ENCODE results near the gene GNAO1. TPM values are rescaled to one million over a fixed set of nuclear protein-coding genes. Genes with fewer than 3 reads are reported as not detected.

GNAO1 gene
- total and polyA plus RNA-seq, 9 donors, result 0.72 to 5.6 (median 2.7) TPM

GRCh38 chr16:56318827-56319140, 127.5 kb downstream of the GNAO1 start:
- TF ChIP-seq EP300 (IDR thresholded peaks at IDR 0.05) (no peak), CTCF (IDR thresholded peaks at IDR 0.05) (no peak), POLR2A (IDR thresholded peaks at IDR 0.05) (no peak)
- H3K4me3 ChIP-seq, result no peak overlapping the region
- H3K36me3 ChIP-seq, result no peaks in the 10 kb centered on the region
- no peaks in the 10 kb centered on the region for H3K27me3 ChIP-seq
- 22 to 60% (median 23%) methylated on average over 1 of the region's 1 CpG for WGBS, 3 donors
- H3K4me1 ChIP-seq (ENCODE audit: insufficient read depth), result peaks cover 5% of the 10 kb centered on the region
- intact Hi-C loops (cut with DNase I), result loop anchor here (2.0 to 10.0 kb wide), 3 partner anchors 374 to 381 kb away; no protein-coding TSS in a partner anchor
- H3K9me3 ChIP-seq, result no peaks in the 10 kb centered on the region
- DNase-seq, result no peak
- no peak overlapping the region for H3K27ac ChIP-seq

- H3K4me1 ChIP-seq (ENCODE audit: insufficient read depth), result peaks cover 5% of the 10 kb centered on the region
- 88 to 96% (median 92%) methylated on average over 6 of the region's 6 CpGs for WGBS, 3 donors
- no peak overlapping the region for H3K4me3 ChIP-seq
- no peak overlapping the region for H3K27ac ChIP-seq
- no peaks in the 10 kb centered on the region for H3K9me3 ChIP-seq
- no peaks in the 10 kb centered on the region for H3K27me3 ChIP-seq
- H3K36me3 ChIP-seq, result no peaks in the 10 kb centered on the region
- TF ChIP-seq EP300 (IDR thresholded peaks at IDR 0.05), result no peak
- TF ChIP-seq POLR2A (IDR thresholded peaks at IDR 0.05), result no peak
- DNase-seq, result no peak
- intact Hi-C loops (cut with DNase I), result loop anchor here (2.0 to 10.0 kb wide), 3 partner anchors 375 to 382 kb away; no protein-coding TSS in a partner anchor
Measured at GRCh38 chr16:56319376-56319775, 128.1 kb downstream of the GNAO1 start.

DNA sequence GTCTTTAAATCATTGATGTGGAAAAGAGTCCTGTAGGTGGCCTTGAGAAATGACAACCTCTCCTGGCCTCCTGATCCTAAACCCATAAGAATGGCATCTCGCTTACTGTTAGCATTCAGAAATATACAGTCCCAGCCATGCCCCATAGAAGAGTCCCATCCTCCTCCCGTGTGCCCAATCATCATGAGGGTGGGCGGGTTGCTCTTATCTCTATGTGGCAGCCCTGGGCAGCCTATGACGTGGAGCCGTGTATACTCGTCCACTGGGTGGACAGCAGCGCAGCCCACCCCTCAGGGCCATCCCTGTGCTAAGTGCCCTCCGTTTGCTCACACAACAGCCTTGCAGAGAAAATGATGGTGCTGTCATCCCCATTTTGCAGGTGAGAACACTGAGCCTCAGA, 128.8 kb downstream of the GNAO1 start:
- H3K36me3 ChIP-seq, result no peaks in the 10 kb centered on the region
- 82 to 88% (median 83%) methylated on average over 8 of the region's 8 CpGs for WGBS, 3 donors
- H3K27ac ChIP-seq, result no peak overlapping the region
- H3K4me3 ChIP-seq, result no peak overlapping the region
- intact Hi-C loops (cut with DNase I), result loop anchor here in 1 of 4 donors (5.0 kb wide), 1 partner anchor 373 kb away; no protein-coding TSS in a partner anchor
- no peak for TF ChIP-seq EP300 (IDR thresholded peaks at IDR 0.05)
- TF ChIP-seq CTCF (IDR thresholded peaks at IDR 0.05), result no peak
- TF ChIP-seq POLR2A (IDR thresholded peaks at IDR 0.05), result no peak
- no peaks in the 10 kb centered on the region for H3K9me3 ChIP-seq
- no peak for DNase-seq
- peaks cover 5% of the 10 kb centered on the region for H3K4me1 ChIP-seq (ENCODE audit: insufficient read depth)
- no peaks in the 10 kb centered on the region for H3K27me3 ChIP-seq

DNA sequence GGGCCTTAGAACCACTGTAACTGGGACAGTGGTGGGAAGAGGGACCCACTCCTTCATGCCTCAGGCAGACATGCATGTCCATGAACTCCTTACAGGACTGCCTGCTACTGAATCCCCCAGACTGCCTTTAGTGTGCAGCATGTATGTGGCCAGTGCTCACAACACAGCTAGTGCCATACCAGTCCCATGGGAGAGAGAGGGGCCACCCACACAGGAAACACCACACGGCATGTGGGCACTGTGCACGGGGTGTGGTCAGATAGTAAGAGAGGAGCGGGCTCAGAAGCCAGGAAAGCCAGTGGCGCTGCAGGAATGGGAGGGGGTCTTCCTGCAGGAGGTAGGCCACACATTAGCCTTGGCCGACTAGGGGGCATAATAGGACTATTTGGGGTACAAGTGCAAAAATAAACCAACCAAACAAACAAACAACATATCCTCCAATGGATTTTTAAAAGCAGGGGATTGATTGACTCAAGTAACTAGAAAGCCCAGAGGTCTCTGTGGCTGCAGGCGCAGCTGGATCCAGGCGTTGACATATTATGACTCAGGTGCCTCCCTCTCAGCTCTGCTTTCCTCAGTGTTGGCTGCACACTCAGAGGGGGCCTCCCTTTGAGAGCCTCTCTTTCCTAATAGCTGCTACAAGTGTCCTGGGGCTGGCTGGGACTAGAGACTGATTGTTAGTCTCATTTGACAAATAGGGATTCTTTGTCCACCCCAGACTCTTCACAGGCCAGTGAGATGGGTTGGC, 129.7 kb downstream of the GNAO1 start:
- Histone ChIP-seq H3K27ac (no peak overlapping the region), H3K36me3 (no peaks in the 10 kb centered on the region)
- WGBS, 3 donors, result 78 to 85% (median 84%) methylated on average over 7 of the region's 7 CpGs

More for the DNA sequence above, 129.7 kb downstream of the GNAO1 start:
- TF ChIP-seq EP300 (IDR thresholded peaks at IDR 0.05), result no peak
- no peak for TF ChIP-seq CTCF (IDR thresholded peaks at IDR 0.05)
- TF ChIP-seq POLR2A (IDR thresholded peaks at IDR 0.05), result no peak
- H3K4me3 ChIP-seq, result no peak overlapping the region
- no peaks in the 10 kb centered on the region for H3K27me3 ChIP-seq
- intact Hi-C loops (cut with DNase I), result loop anchor here in 1 of 4 donors (5.0 kb wide), 1 partner anchor 374 kb away; no protein-coding TSS in a partner anchor
- no peak for DNase-seq
- peaks cover 5% of the 10 kb centered on the region for H3K4me1 ChIP-seq (ENCODE audit: insufficient read depth)
- no peaks in the 10 kb centered on the region for H3K9me3 ChIP-seq
